Loucy (cell line): ENCODE data around the gene RPL19.
A peak's percentile ranks its signal among the peaks of the same experiment; 100 is the strongest.

Experiments
- CTCF ChIP-seq: fragments of 200-600 bp; sonication (generic); conservative IDR thresholded peaks from 2 replicates; pipeline ENCODE4 v1.5.1; 2014; ENCODE audit warnings: mild to moderate bottlenecking, antibody characterized with exemption, low read length
- EZH2phosphoT487 ChIP-seq: fragments of 200-600 bp; IDR thresholded peaks from 2 replicates; pipeline ENCODE4 v1.6.1; 2018; ENCODE audit warnings: antibody characterized with exemption, mild to moderate bottlenecking, moderate library complexity, borderline replicate concordance

GRCh38 chr17:39194089-39194984, 5.7 kb upstream of the RPL19 start:
- peak; percentile 48 for TF ChIP-seq CTCF
- TF ChIP-seq EZH2phosphoT487, result no peak
